Ovary (tissue), 9 donors: ENCODE results near the gene CCDC88A. TPM values are rescaled to one million over a fixed set of nuclear protein-coding genes. Genes with fewer than 3 reads are reported as not detected.

ENCODE experiments used
- DNase-seq, 5 donors: peaks; one replicate each; pipeline ENCODE4 v3.0.0-alpha.2; 2019 to 2020
- H3K27ac ChIP-seq, 2 donors: fragments of 200-600 bp; one replicate each; pipeline versions ENCODE4 v1.5.1 to v1.8.0; 2019 to 2022
- H3K27me3 ChIP-seq: fragments of 200-600 bp; one replicate; pipeline ENCODE4 v1.8.0; 2022
- H3K36me3 ChIP-seq: fragments of 200-600 bp; sonication (generic); one replicate; pipeline ENCODE4 v1.5.1; 2019
- H3K4me1 ChIP-seq: one replicate; pipeline ENCODE4 v1.8.1; 2013; ENCODE audit warnings: mild to moderate bottlenecking, moderate library complexity; ENCODE audit not compliant: insufficient read depth
- H3K4me3 ChIP-seq: fragments of 200-600 bp; sonication (generic); one replicate; pipeline ENCODE4 v1.5.1; 2017
- H3K9me3 ChIP-seq, 2 donors: fragments of 200-600 bp in 1 of 2; sonication (generic) in 1 of 2; one replicate each; pipeline versions ENCODE4 v1.5.1 to v1.8.1; 2013 to 2019; ENCODE audit warnings: mild to moderate bottlenecking in 1 of 2, moderate library complexity in 1 of 2
- EP300 ChIP-seq: sonication (generic); formaldehyde crosslinking; IDR thresholded peaks from one replicate; pipeline ENCODE4 v1.6.1; 2017; ENCODE audit warnings: antibody characterized with exemption
- POLR2A ChIP-seq: fragments of 450-650 bp; IDR thresholded peaks from one replicate; pipeline ENCODE4 v1.6.1; 2017; ENCODE audit warnings: antibody characterized with exemption, mild to moderate bottlenecking, moderate library complexity
- WGBS, 3 donors: extraction: QIAGEN DNeasy Blood & Tissue Kit in 1 of 3; methylation state at CpG; one replicate each; pipeline versions ENCODE4 v1.1.5 to v1.1.7; 2013 to 2017; 5-methylcytosine and 5-hydroxymethylcytosine counted together
- intact Hi-C, 4 donors: fragments of 100-400 bp; cut with DNase I; formaldehyde crosslinking; loops; one replicate each; pipeline versions ENCODE4 v1.11.0 to v1.15.1; 2022 to 2023
- polyA plus RNA-seq, 2 donors: library from polyadenylated mRNA; stranded (reverse); fragments of 200-250 nt in 1 of 2; fragments of 350-450 nt in 1 of 2; fragmentation: Illumina TruSeq in 1 of 2; extraction: RNeasy Lipid Tissue Mini Kit (QIAGEN cat#74804) in 1 of 2; gene quantifications; one replicate each; pipeline ENCODE4 v1.2.3, GENCODE V29; 2013 to 2014
- total RNA-seq, 7 donors: library from RNA; depleted of rRNA in 2 of 7; stranded (reverse); fragments of >200 nt in 2 of 7; fragmentation: NEBNext Ultra II Directional in 3 of 7; extraction: Animal tissue kit (Norgen Biotek cat#: 25700) in 3 of 7; gene quantifications; one replicate each; pipeline versions ENCODE4 v1.1.0 to v1.2.4, GENCODE V29; 2016 to 2023
- TF ChIP-seq, protein P1 (sequence below), 3 donors: fragments of 450-650 bp in 2 of 3; fragments of 200-600 bp in 1 of 3; IDR thresholded peaks; one replicate each; pipeline versions ENCODE4 v1.5.1 to v1.8.0; 2016 to 2022; ENCODE audit warnings: antibody characterized with exemption in 3 of 3, mild to moderate bottlenecking in 1 of 3
- donor health status: DM: no; HTN: no; CAD: no; lungs with moderate emphysema.
- donor health status: DM: no; HTN: no; CAD: no.
- donor health status: Bipolar disorder and iron deficiency.
- donor health status: DM: yes; HTN: yes; CAD: no.
- donor health status: DM: no; HTN: no; CAD: no.
- donor health status: DM: yes; HTN: yes; CAD: no.

CCDC88A gene
- total and polyA plus RNA-seq, 9 donors = 9.6 to 64.4 (median 30.6) TPM

DNA sequence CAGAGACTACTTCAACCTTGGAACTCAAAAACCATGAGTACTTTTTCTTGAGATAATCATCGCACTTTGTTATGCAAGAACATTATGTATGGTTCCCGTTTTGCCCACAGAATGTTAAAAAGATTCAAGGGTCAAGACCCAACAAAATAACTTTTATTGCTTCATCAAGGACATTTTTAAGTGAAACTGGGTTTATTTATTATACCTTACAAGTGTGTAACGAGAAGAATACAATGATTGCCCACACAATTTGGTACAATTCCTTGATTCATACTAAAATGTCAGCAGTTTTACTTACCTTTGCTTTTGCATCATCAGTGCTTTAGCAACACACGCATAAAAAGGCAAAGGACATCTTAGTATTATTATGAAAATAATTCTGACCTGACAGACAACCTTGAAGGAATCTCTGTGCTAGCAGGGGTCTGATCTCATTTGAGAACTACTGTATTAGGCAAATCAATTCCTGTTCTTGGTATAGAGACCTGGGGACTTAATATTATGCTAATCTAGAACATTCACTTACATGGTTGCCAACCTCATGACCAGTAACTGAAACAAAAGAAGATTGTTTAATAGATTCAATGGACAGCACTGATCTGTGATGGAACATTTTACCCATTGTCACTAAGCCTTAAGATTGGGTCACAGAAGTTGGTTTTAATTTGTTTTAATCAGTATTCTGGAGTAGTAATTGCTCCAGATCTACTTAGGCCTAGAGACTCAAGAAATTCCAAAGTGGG is 16.2 kb downstream of the CCDC88A start:
- DNase-seq = no peak
- no peak for TF ChIP-seq POLR2A
- no peak for TF ChIP-seq EP300
- TF ChIP-seq, protein P1, sequence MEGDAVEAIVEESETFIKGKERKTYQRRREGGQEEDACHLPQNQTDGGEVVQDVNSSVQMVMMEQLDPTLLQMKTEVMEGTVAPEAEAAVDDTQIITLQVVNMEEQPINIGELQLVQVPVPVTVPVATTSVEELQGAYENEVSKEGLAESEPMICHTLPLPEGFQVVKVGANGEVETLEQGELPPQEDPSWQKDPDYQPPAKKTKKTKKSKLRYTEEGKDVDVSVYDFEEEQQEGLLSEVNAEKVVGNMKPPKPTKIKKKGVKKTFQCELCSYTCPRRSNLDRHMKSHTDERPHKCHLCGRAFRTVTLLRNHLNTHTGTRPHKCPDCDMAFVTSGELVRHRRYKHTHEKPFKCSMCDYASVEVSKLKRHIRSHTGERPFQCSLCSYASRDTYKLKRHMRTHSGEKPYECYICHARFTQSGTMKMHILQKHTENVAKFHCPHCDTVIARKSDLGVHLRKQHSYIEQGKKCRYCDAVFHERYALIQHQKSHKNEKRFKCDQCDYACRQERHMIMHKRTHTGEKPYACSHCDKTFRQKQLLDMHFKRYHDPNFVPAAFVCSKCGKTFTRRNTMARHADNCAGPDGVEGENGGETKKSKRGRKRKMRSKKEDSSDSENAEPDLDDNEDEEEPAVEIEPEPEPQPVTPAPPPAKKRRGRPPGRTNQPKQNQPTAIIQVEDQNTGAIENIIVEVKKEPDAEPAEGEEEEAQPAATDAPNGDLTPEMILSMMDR (IDR thresholded peaks at IDR 0.05) = no peak
- intact Hi-C loops = no loop called here

DNA sequence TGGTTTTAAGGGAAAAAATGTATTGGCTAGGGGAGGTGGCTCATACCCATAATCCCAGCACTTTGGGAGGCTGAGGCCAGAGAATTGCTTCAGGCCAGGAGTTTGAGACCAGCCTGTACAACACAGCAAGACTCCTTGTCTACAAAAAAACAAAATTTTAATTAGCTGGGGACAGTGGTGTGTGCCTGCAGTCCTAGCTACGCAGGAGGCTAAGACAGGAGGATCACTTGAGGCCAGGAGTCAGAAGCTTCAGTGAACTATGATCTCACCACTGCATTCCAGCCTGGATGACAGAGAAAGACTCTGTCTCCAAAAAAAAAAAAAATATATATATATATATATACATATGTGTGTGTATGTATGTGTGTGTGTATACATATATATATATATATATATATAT is 18.5 kb downstream of the CCDC88A start:
- WGBS, 3 donors = 93 to 100% (median 98%) methylated on average over 1 of the region's 1 CpG
- H3K27me3 ChIP-seq = no peaks in the 10 kb centered on the region
- DNase-seq = no peak
- TF ChIP-seq, protein P1 (IDR thresholded peaks at IDR 0.05) = no peak
- TF ChIP-seq EP300 = no peak
- no peak for TF ChIP-seq POLR2A
- no peaks in the 10 kb centered on the region for H3K4me1 ChIP-seq
- intact Hi-C loops = no loop called here
- H3K4me3 ChIP-seq = no peak overlapping the region
- H3K36me3 ChIP-seq = no peaks in the 10 kb centered on the region
- H3K27ac ChIP-seq = no peak overlapping the region
- no peaks in the 10 kb centered on the region for H3K9me3 ChIP-seq

More for the DNA sequence above, 16.2 kb downstream of the CCDC88A start:
- H3K9me3 ChIP-seq = no peaks in the 10 kb centered on the region
- WGBS, 3 donors = 57 to 74% (median 67%) methylated on average over 4 of the region's 4 CpGs
- no peaks in the 10 kb centered on the region for H3K36me3 ChIP-seq
- no peaks in the 10 kb centered on the region for H3K4me1 ChIP-seq
- H3K27ac ChIP-seq = no peak overlapping the region
- H3K27me3 ChIP-seq = no peaks in the 10 kb centered on the region
- H3K4me3 ChIP-seq = no peak overlapping the region

DNA sequence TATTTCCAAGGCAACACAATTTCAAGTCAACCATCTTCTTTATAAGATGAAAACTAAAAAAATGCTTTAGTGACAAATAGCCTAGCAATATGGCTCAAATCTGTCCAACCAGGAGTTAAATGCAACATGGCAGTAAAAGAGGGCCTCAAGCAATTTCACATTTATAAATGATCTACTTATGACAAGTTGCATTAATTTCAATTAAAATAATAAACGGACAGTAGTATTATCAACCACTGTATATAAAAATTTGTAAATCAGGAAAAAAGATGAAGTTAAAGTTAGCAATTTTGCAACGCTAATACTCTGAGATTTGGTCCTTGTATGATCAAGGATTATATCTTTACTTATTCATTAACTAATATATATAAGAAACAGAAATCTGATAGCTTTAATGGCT is 19.3 kb downstream of the CCDC88A start:
- TF ChIP-seq EP300 = no peak
- TF ChIP-seq, protein P1 (IDR thresholded peaks at IDR 0.05) = no peak
- Histone ChIP-seq H3K4me1 (no peaks in the 10 kb centered on the region), H3K9me3 (no peaks in the 10 kb centered on the region), H3K36me3 (no peaks in the 10 kb centered on the region), H3K27ac (no peak overlapping the region), H3K27me3 (no peaks in the 10 kb centered on the region), H3K4me3 (no peak overlapping the region)
- DNase-seq = no peak
- WGBS, 3 donors = 94 to 98% (median 96%) methylated on average over 2 of the region's 2 CpGs
- intact Hi-C loops = no loop called here

DNA sequence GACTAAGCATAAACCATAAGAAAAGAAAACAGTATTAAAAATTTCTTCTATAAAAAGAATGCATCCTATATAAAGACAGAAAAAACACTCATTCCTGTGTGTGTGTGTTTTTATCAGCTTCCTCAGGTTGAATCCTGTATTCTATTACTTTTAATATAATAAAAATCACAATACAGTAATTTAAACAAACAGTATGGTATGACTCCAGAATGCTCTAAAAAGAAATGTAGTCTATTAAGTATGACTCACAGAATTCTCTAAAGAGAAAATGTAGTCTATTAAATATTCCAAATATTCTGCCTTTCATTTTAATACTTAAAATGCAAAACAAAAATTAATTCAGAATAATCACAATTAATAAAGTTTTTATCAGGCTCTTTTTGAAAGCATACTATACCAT is 19.8 kb downstream of the CCDC88A start:
- TF ChIP-seq POLR2A (no peak), EP300 (no peak)
- TF ChIP-seq, protein P1 (IDR thresholded peaks at IDR 0.05) = no peak
- intact Hi-C loops = no loop called here

More for the DNA sequence above, 19.8 kb downstream of the CCDC88A start:
- no peak for DNase-seq
- Histone ChIP-seq H3K27me3 (no peaks in the 10 kb centered on the region), H3K4me3 (no peak overlapping the region), H3K36me3 (no peaks in the 10 kb centered on the region), H3K9me3 (no peaks in the 10 kb centered on the region), H3K4me1 (no peaks in the 10 kb centered on the region), H3K27ac (no peak overlapping the region)
